Neural progenitor cell (in vitro differentiated cells): ENCODE results near the gene YAP1. TPM values are rescaled to one million over a fixed set of nuclear protein-coding genes. Genes with fewer than 3 reads are reported as not detected.

ENCODE experiments used
- DNase-seq: peaks from one replicate; pipeline ENCODE4 v3.0.0-alpha.2; 2016; ENCODE audit warnings: low spot score
- H2AFZ ChIP-seq: fragments of 200-600 bp; sonication (generic); replicated peaks from 2 replicates; pipeline ENCODE4 v1.6.1; 2016; ENCODE audit warnings: antibody characterized with exemption
- H3F3A ChIP-seq: fragments of 200-600 bp; sonication (generic); 2 replicates; pipeline ENCODE4 v1.6.1; 2016; ENCODE audit warnings: antibody characterized with exemption, low read depth
- H3K27ac ChIP-seq: fragments of 200-600 bp; sonication (generic); 2 replicates; pipeline ENCODE4 v1.5.1; 2016; ENCODE audit warnings: mild to moderate bottlenecking
- H3K27me3 ChIP-seq: fragments of 200-600 bp; sonication (generic); 2 replicates; pipeline ENCODE4 v1.6.1; 2016; ENCODE audit warnings: mild to moderate bottlenecking, moderate library complexity
- H3K36me3 ChIP-seq: fragments of 200-600 bp; sonication (generic); 2 replicates; pipeline ENCODE4 v1.5.1; 2016
- H3K4me1 ChIP-seq: fragments of 200-600 bp; sonication (generic); 2 replicates; pipeline ENCODE4 v1.6.1; 2016; ENCODE audit warnings: mixed run types
- H3K4me2 ChIP-seq: fragments of 200-600 bp; sonication (generic); 2 replicates; pipeline ENCODE4 v1.6.1; 2016
- H3K4me3 ChIP-seq: fragments of 200-600 bp; sonication (generic); 2 replicates; pipeline ENCODE4 v1.5.1; 2016
- H3K79me2 ChIP-seq: fragments of 200-600 bp; sonication (generic); 2 replicates; pipeline ENCODE4 v1.6.1; 2016; ENCODE audit warnings: low read depth
- H3K9ac ChIP-seq: fragments of 200-600 bp; sonication (generic); 2 replicates; pipeline ENCODE4 v1.6.1; 2016
- H3K9me3 ChIP-seq: fragments of 200-600 bp; sonication (generic); 2 replicates; pipeline ENCODE4 v1.5.1; 2016; ENCODE audit warnings: low read depth
- H4K20me1 ChIP-seq: fragments of 200-600 bp; sonication (generic); 2 replicates; pipeline ENCODE4 v1.6.1; 2016; ENCODE audit warnings: low read depth
- H3K27ac Mint-ChIP-seq: 3 replicates; pipeline ENCODE4 v1.8.0; 2021; ENCODE audit warnings: mixed read lengths
- H3K27me3 Mint-ChIP-seq: 2 replicates; pipeline ENCODE4 v1.8.0; 2022; ENCODE audit warnings: low read depth, mild to moderate bottlenecking, inconsistent platforms, moderate library complexity, mixed read lengths; ENCODE audit not compliant: insufficient read depth
- H3K36me3 Mint-ChIP-seq: 3 replicates; pipeline ENCODE4 v1.8.0; 2021; ENCODE audit warnings: mixed read lengths
- H3K4me1 Mint-ChIP-seq: 3 replicates; pipeline ENCODE4 v1.8.0; 2021; ENCODE audit warnings: mixed read lengths
- H3K4me3 Mint-ChIP-seq: 3 replicates; pipeline ENCODE4 v1.8.0; 2021; ENCODE audit warnings: mild to moderate bottlenecking, moderate library complexity, mixed read lengths
- H3K9me3 Mint-ChIP-seq: 3 replicates; pipeline ENCODE4 v1.8.0; 2020; ENCODE audit warnings: mixed read lengths
- CTCF ChIP-seq: fragments of 200-600 bp; sonication (generic); IDR thresholded peaks from 2 replicates; pipeline ENCODE4 v1.5.1; 2017; ENCODE audit warnings: antibody characterized with exemption, mild to moderate bottlenecking
- EZH2 ChIP-seq: fragments of 200-600 bp; sonication (generic); IDR thresholded peaks from 2 replicates; pipeline ENCODE4 v1.6.1; 2017; ENCODE audit warnings: antibody characterized with exemption, mild to moderate bottlenecking, moderate library complexity
- EZH2phosphoT487 ChIP-seq: fragments of 200-600 bp; sonication (generic); IDR thresholded peaks from 2 replicates; pipeline ENCODE4 v1.6.1; 2017; ENCODE audit warnings: antibody characterized with exemption
- total RNA-seq: library from RNA; depleted of rRNA; stranded (reverse); fragments of >200 nt; gene quantifications from 2 replicates; pipeline ENCODE4 v1.2.3, GENCODE V29; 2015; ENCODE audit warnings: low replicate concordance

The YAP1 gene
- total RNA-seq, 1 donor from 2014 or later = 59.9 TPM

DNA sequence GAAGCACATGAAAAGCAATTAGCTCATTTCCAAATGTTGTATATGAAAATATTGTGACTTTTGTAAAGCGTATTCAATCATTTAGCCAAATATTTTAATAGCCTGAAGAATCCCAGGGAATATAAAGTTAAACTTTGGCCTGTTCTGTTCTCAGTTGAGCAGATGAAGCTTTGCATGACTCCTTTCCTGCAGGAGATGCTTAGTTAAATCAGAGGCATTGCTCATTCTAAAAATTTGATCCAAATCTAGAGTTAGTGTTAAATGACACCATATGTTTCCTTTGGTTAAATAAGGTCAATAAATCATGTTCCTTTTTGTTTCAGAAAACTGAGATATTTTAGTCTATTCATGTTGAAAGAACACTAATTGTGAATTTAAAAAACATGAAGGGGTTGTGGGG is 155.9 kb downstream of the YAP1 start:
- peaks cover 10% of the 10 kb centered on the region for H3F3A ChIP-seq
- H3K4me3 ChIP-seq = no peak overlapping the region
- no peaks in the 10 kb centered on the region for H4K20me1 ChIP-seq
- H3K27ac ChIP-seq = no peak overlapping the region
- peaks cover 2% of the 10 kb centered on the region for H3K9me3 Mint-ChIP-seq
- peaks cover 9% of the 10 kb centered on the region for H3K4me1 ChIP-seq
- H3K36me3 ChIP-seq = no peaks in the 10 kb centered on the region
- H3K27ac Mint-ChIP-seq = no peak overlapping the region
- peaks cover 39% of the 10 kb centered on the region for H3K27me3 ChIP-seq
- H3K27me3 Mint-ChIP-seq = peaks cover 4% of the 10 kb centered on the region
- no peak for DNase-seq
- H2AFZ ChIP-seq = no peak overlapping the region
- H3K9me3 ChIP-seq = no peaks in the 10 kb centered on the region
- no peak overlapping the region for H3K4me2 ChIP-seq
- TF ChIP-seq EZH2 (no peak), CTCF (no peak), EZH2phosphoT487 (no peak)
- peaks cover 11% of the 10 kb centered on the region for H3K4me1 Mint-ChIP-seq
- no peaks in the 10 kb centered on the region for H3K79me2 ChIP-seq
- no peaks in the 10 kb centered on the region for H3K36me3 Mint-ChIP-seq
- H3K4me3 Mint-ChIP-seq = no peak overlapping the region
- H3K9ac ChIP-seq = no peak overlapping the region

GRCh38 chr11:102267609-102268008 is 157.4 kb downstream of the YAP1 start:
- TF ChIP-seq EZH2 (no peak), EZH2phosphoT487 (no peak), CTCF (no peak)
- Histone ChIP-seq H3K4me3 (no peak overlapping the region), H2AFZ (no peak overlapping the region), H3K4me1 (peaks cover 9% of the 10 kb centered on the region), H3F3A (peaks cover 10% of the 10 kb centered on the region), H3K27ac (no peak overlapping the region), H4K20me1 (no peaks in the 10 kb centered on the region), H3K4me2 (no peak overlapping the region), H3K79me2 (no peaks in the 10 kb centered on the region), H3K36me3 (no peaks in the 10 kb centered on the region), H3K9me3 (no peaks in the 10 kb centered on the region), H3K27me3 (peaks cover 39% of the 10 kb centered on the region), H3K9ac (no peak overlapping the region)
- no peaks in the 10 kb centered on the region for H3K36me3 Mint-ChIP-seq
- no peak for DNase-seq
- H3K27ac Mint-ChIP-seq = no peak overlapping the region
- H3K27me3 Mint-ChIP-seq = peaks cover 5% of the 10 kb centered on the region
- H3K4me3 Mint-ChIP-seq = no peak overlapping the region
- H3K9me3 Mint-ChIP-seq = peaks cover 4% of the 10 kb centered on the region
- peaks cover 11% of the 10 kb centered on the region for H3K4me1 Mint-ChIP-seq

DNA sequence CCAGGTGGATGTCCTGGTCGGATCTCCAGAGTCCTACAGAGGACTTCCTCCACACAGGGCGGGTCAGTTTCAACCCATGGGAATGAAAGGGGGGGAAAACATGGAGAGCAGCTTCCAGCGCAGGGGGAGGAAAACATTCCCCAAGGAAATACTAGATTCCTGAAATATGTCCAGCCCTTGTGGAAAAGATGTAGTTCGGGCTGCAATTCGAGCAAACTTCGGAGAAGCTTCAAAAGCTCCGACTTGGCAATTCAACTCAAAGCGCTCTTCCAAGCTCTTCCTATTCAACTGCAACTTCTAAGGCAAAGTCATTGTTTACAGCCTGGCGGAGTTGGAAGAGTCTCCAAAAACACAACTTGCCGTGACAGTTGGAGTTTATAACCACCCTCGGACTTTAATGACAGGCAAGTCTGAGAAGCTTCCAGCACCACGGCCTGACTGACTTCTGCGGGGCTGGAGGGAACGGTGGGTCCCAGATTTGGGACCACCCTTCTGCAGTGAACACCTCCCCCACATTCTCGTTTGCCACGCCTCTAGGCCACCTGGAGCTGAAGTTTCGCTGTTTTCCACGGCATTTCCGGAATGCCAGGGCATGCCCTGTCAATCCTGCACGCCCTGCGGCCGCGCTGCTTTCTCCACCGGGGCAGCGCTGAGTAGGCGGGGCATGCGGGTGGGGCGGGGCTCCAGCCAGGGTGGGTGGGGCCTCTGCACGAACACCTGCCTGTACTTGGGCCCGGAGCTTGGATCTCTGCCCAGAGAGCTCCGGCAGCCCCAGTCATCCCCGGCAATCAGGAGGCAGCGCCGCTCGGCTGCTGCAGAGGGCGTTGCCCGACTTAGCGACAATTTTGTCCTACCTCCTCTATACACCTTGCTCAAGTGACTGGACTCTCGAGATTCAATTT is 158.1 kb downstream of the YAP1 start:
- Mint-ChIP-seq H3K36me3 (no peaks in the 10 kb centered on the region), H3K4me1 (peaks cover 11% of the 10 kb centered on the region), H3K27ac (no peak overlapping the region), H3K4me3 (peak overlapping the region; percentile 71), H3K27me3 (peaks cover 2% of the 10 kb centered on the region), H3K9me3 (peaks cover 6% of the 10 kb centered on the region)
- no peak overlapping the region for H3K9ac ChIP-seq
- peaks cover 39% of the 10 kb centered on the region for H3K27me3 ChIP-seq
- peak overlapping the region; percentile 45 for H3K4me3 ChIP-seq
- H2AFZ ChIP-seq = peak overlapping the region; percentile 28
- H3F3A ChIP-seq = peaks cover 10% of the 10 kb centered on the region
- H3K4me2 ChIP-seq = peak overlapping the region; percentile 74
- TF ChIP-seq EZH2phosphoT487 (peak; percentile 20), CTCF (peak; percentile 59), EZH2 (no peak)
- H3K79me2 ChIP-seq = no peaks in the 10 kb centered on the region
- no peaks in the 10 kb centered on the region for H3K9me3 ChIP-seq
- H3K36me3 ChIP-seq = no peaks in the 10 kb centered on the region
- no peaks in the 10 kb centered on the region for H4K20me1 ChIP-seq
- H3K4me1 ChIP-seq = peaks cover 9% of the 10 kb centered on the region
- DNase-seq = peak; percentile 92
- H3K27ac ChIP-seq = no peak overlapping the region
